ENCODE data around the gene GPR158.
"Not testable (repeated sequence)": the region's sequence is repeated elsewhere in the genome, so short reads cannot be mapped to it uniquely, and the experiment has no call there.

Gene GPR158

DNA sequence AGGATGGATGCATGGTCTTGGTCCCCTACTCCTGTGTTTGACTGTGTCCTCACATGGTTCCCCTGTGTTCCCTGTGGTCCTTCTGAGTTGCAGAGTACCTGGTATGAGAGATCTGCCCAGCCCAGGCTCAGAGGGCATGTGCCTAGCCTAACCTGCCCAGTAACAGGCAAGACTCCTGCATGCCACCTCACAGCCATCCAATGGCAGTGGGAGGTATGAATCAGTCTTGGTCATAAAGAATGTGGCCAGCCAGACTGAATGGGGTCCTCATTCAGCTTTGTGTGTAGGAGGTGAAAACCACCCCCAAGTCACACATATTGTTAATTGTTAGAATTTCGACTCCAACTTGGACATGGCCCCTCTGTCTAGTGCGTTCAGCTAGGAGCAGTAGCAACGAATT is 17.2 kb upstream of the GPR158 start:
- H3K4me3 ChIP-seq (ENCODE audit: control insufficient read depth, low read depth, low read length), result no peak overlapping the region
- TF ChIP-seq CTCF (IDR thresholded peaks at IDR 0.05; ENCODE audit: control insufficient read depth, insufficient read depth, low read depth, low read length, missing control alignments), result no peak
- no peak for DNase-seq (ENCODE audit: low read depth)

DNA sequence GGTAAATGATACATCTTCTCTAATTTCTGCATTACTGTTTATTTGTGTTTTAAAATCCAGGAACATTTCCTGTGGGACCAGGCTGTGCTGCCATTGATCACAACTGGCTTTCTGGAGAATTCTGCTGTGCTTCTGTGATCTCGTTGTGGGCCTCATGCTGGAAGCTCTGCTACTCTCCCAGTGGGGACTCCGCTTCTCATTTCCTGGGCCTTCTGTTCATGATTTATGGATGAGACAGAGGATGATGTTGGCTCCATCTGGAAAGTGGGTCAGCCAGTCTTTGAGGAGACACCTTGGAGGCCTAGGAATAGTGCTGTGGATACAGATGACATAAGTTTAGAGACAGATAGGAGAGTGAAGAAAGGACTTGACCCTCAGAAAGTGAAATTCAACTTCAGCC is 15.2 kb upstream of the GPR158 start:
- no peak for DNase-seq (ENCODE audit: low read depth)
- TF ChIP-seq CTCF (IDR thresholded peaks at IDR 0.05; ENCODE audit: control insufficient read depth, insufficient read depth, low read depth, low read length, missing control alignments), result no peak
- no peak overlapping the region for H3K4me3 ChIP-seq (ENCODE audit: control insufficient read depth, low read depth, low read length)

DNA sequence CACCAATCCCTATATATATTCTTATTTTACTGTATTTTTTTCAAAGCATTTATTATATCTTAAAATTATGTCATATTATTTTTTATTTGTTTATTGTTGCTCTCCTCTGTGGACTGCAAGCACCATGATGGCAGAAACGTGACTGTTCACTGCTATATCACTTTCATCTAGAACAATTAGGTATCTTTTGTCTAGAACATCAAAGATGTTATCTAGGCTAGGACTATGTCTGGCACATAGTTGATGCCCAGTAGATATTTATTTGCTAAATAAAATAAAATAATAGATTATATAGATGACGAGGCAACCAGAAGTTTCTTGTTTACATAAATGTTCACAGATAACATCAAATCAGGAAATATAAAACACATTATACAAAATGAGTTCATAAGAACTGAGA is 12.4 kb upstream of the GPR158 start:
- H3K4me3 ChIP-seq (ENCODE audit: control insufficient read depth, low read depth, low read length), result no peak overlapping the region
- TF ChIP-seq CTCF (IDR thresholded peaks at IDR 0.05; ENCODE audit: control insufficient read depth, insufficient read depth, low read depth, low read length, missing control alignments), result no peak
- DNase-seq (ENCODE audit: low read depth), result no peak

DNA sequence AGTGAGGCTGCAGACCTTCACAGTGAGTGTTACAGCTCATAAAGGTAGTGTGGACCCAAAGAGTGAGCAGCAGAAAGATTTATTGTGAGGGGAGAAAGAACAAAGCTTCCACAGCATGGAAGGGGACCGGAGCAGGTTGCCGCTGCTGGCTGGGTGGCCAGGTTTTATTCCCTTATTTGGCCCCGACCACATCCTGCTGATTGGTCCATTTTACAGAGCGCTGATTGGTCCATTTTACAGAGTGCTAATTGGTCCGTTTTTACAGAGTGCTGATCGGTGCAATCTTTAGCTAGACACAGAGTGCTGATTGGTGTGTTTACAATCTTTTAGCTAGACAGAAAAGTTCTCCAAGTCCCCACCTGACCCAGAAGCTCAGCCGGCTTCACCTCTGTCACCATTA is 11.3 kb upstream of the GPR158 start:
- not testable (repeated sequence) for H3K4me3 ChIP-seq (ENCODE audit: control insufficient read depth, low read depth, low read length); DNase-seq (ENCODE audit: low read depth)

DNA sequence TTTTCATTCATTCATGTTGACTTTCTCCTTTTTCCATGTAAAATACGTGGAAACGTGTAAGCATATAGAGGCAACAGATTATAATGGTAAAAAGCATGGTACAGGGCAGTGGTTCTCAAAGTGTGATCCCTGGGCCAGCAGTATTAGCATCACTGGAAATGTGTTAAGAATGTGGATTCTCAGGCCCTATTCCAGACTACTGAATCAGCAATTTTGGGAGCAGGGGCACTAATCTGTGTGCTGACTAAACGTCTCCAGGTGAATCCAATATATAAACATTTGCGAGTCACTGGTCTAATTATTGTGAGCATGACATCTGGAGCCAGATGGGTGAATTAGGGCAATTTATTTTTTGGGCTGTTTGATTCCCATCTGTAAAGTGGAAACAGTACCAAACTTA is 5.1 kb upstream of the GPR158 start:
- H3K4me3 ChIP-seq (ENCODE audit: control insufficient read depth, low read depth, low read length), result no peak overlapping the region
- DNase-seq (ENCODE audit: low read depth), result no peak
- no peak for TF ChIP-seq CTCF (IDR thresholded peaks at IDR 0.05; ENCODE audit: control insufficient read depth, insufficient read depth, low read depth, low read length, missing control alignments)

DNA sequence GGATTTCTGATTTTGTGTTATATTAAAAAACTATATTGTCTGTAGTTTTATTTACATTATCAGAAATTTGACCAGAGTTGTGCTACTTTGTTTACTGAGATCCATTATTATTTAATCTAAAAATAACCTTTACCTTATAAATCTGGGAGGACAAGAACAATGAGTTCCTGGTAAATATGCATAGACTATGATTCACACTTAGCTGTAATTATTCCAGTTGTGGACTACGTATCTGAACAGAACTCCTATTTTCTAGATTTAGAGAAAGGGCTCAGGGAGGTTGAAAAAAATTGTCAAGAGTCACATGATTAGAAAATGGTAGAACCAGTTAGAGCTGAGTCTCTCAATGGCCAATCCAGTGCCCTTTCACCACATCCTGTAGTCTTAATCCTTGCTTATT is 4.2 kb upstream of the GPR158 start:
- no peak for TF ChIP-seq CTCF (IDR thresholded peaks at IDR 0.05; ENCODE audit: control insufficient read depth, insufficient read depth, low read depth, low read length, missing control alignments)
- H3K4me3 ChIP-seq (ENCODE audit: control insufficient read depth, low read depth, low read length), result no peak overlapping the region

DNA sequence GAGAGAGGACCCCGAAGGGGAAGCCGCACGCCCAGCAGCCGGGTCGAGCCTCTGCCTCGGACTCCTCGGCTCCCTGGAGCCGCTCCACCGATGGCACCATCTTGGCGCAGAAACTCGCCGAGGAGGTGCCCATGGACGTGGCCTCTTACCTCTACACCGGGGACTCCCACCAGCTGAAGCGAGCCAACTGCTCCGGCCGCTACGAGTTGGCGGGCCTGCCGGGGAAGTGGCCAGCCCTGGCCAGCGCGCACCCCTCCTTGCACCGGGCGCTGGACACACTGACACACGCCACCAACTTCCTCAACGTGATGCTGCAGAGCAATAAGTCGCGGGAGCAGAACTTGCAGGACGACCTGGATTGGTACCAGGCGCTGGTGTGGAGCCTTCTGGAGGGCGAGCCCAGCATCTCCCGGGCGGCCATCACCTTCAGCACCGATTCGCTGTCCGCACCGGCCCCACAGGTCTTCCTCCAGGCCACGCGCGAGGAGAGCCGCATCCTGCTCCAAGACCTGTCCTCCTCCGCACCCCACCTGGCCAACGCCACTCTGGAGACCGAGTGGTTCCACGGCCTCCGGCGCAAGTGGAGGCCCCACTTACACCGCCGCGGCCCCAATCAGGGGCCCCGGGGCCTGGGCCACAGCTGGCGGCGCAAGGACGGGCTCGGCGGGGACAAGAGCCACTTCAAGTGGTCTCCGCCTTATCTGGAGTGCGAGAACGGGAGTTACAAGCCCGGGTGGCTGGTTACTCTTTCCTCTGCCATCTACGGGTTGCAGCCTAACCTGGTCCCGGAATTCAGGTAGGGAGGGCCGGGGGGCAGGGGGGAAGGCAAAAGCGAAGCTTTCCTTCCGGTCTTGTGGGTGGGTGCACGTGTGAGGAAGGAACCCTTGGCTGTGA is 973 bp downstream of the GPR158 start:
- no peak overlapping the region for H3K4me3 ChIP-seq (ENCODE audit: control insufficient read depth, low read depth, low read length)
- DNase-seq (ENCODE audit: low read depth), result no peak
- no peak for TF ChIP-seq CTCF (IDR thresholded peaks at IDR 0.05; ENCODE audit: control insufficient read depth, insufficient read depth, low read depth, low read length, missing control alignments)

More for the DNA sequence above, 4.2 kb upstream of the GPR158 start:
- no peak for DNase-seq (ENCODE audit: low read depth)

All from AG09309 (cell line).